Measurements from ENCODE around the gene SELENOK.

SELENOK gene

GRCh38 chr3:53841296-53841695 lies 50.4 kb downstream of the SELENOK start:
- DNase-seq, result no peak

- DNase-seq, result no peak
These were observed 54.3 kb downstream of the SELENOK start for GRCh38 chr3:53837331-53837730.

GRCh38 chr3:53836084-53836872 lies 55.4 kb downstream of the SELENOK start:
- DNase-seq, result no peak

GRCh38 chr3:53835257-53835656 lies 56.4 kb downstream of the SELENOK start:
- no peak for DNase-seq

- DNase-seq, result no peak
These were observed 57.1 kb downstream of the SELENOK start for GRCh38 chr3:53834429-53835095.
